Esophagus squamous epithelium (tissue), 5 donors: Measurements from ENCODE around the gene TUBAL3. TPM values are rescaled to one million over a fixed set of nuclear protein-coding genes. Genes with fewer than 3 reads are reported as not detected.

Source experiments
- DNase-seq: peaks from one replicate; lab custom pipeline; 2025; lab: John Stamatoyannopoulos, UW
- H3K27ac ChIP-seq, 4 donors: fragments of 200-600 bp; sonication (generic); one replicate each; pipeline ENCODE4 v1.5.1; 2016 to 2019; ENCODE audit warnings: mild to moderate bottlenecking in 1 of 4
- H3K27me3 ChIP-seq, 4 donors: fragments of 200-600 bp; sonication (generic); 1 replicate in 3 of 4; 2 replicates in 1 of 4; pipeline versions ENCODE4 v1.5.1 to v1.6.0; 2017 to 2021; ENCODE audit warnings: antibody characterized with exemption in 1 of 4
- H3K36me3 ChIP-seq, 3 donors: fragments of 200-600 bp; sonication (generic); one replicate each; pipeline ENCODE4 v1.5.1; 2016 to 2019
- H3K4me1 ChIP-seq, 3 donors: fragments of 200-600 bp; sonication (generic); one replicate each; pipeline ENCODE4 v1.5.1; 2017 to 2019
- H3K4me3 ChIP-seq, 4 donors: fragments of 200-600 bp; sonication (generic); 1 replicate in 3 of 4; 2 replicates in 1 of 4; pipeline ENCODE4 v1.5.1; 2016 to 2019; ENCODE audit warnings: mild to moderate bottlenecking in 2 of 4, moderate library complexity in 1 of 4
- H3K9me3 ChIP-seq, 3 donors: fragments of 200-600 bp; sonication (generic); one replicate each; pipeline ENCODE4 v1.5.1; 2016 to 2019
- CTCF ChIP-seq, 6 experiments: fragments of 450-650 bp in 4 of 6; fragments of 200-600 bp in 2 of 6; sonication (generic) in 2 of 6; IDR thresholded peaks; one replicate each; pipeline ENCODE4 v1.5.1; 2016 to 2019; ENCODE audit warnings: antibody characterized with exemption in 6 of 6, mild to moderate bottlenecking in 4 of 6, moderate library complexity in 4 of 6
- POLR2A ChIP-seq, 4 donors: fragments of 450-650 bp; IDR thresholded peaks; one replicate each; pipeline ENCODE4 v1.6.1; 2017; ENCODE audit warnings: antibody characterized with exemption in 4 of 4, mild to moderate bottlenecking in 4 of 4, moderate library complexity in 3 of 4
- WGBS, 2 donors: methylation state at CpG; one replicate each; pipeline ENCODE4 v1.1.5; 2018; 5-methylcytosine and 5-hydroxymethylcytosine counted together
- intact Hi-C: fragments of 100-400 bp; cut with DNase I; formaldehyde crosslinking; loops from one replicate; pipeline ENCODE4 v1.15.0; 2022
- total RNA-seq, 4 donors: library from RNA; depleted of rRNA; stranded (reverse); fragments of >200 nt; gene quantifications; one replicate each; pipeline ENCODE4 v1.1.0, GENCODE V29; 2016
- donor health status: DM: yes; HTN: yes; CAD: no.

TUBAL3 gene
- total RNA-seq, 4 donors from 2014 or later: 0.19 TPM; not detected in 2

GRCh38 chr10:5406918-5407317 lies 2.3 kb upstream of the TUBAL3 start:
- DNase-seq: no peak
- intact Hi-C loops: no loop called here
- Histone ChIP-seq H3K9me3 (no peaks in the 10 kb centered on the region), H3K27ac (no peak overlapping the region), H3K27me3 (peaks cover 0 to 13% (median 0%) of the 10 kb centered on the region in 4 donors), H3K4me3 (no peak overlapping the region), H3K4me1 (peaks cover 0 to 11% (median 0%) of the 10 kb centered on the region in 3 donors), H3K36me3 (no peaks in the 10 kb centered on the region)
- TF ChIP-seq CTCF (IDR thresholded peaks at IDR 0.05): no peak
- WGBS, 2 donors: 59 to 79% methylated on average over 1 of the region's 1 CpG

GRCh38 chr10:5402798-5403197 lies 1.8 kb downstream of the TUBAL3 start:
- no peak overlapping the region for H3K27ac ChIP-seq
- intact Hi-C loops: no loop called here
- no peaks in the 10 kb centered on the region for H3K9me3 ChIP-seq
- 74 to 84% methylated on average over 3 of the region's 3 CpGs for WGBS, 2 donors
- TF ChIP-seq POLR2A (IDR thresholded peaks at IDR 0.05) (no peak), CTCF (IDR thresholded peaks at IDR 0.05) (no peak)
- H3K27me3 ChIP-seq: peaks cover 0 to 2% (median 0%) of the 10 kb centered on the region in 4 donors
- H3K4me3 ChIP-seq: no peak overlapping the region
- DNase-seq: no peak
- H3K4me1 ChIP-seq: peaks cover 0 to 10% (median 0%) of the 10 kb centered on the region in 3 donors
- no peaks in the 10 kb centered on the region for H3K36me3 ChIP-seq

- H3K4me1 ChIP-seq: peaks cover 0 to 10% (median 0%) of the 10 kb centered on the region in 3 donors
- H3K9me3 ChIP-seq: no peaks in the 10 kb centered on the region
- no peak overlapping the region for H3K27ac ChIP-seq
- 78 to 84% methylated on average over 9 of the region's 9 CpGs for WGBS, 2 donors
- TF ChIP-seq CTCF (IDR thresholded peaks at IDR 0.05) (no peak), POLR2A (IDR thresholded peaks at IDR 0.05) (no peak)
- H3K4me3 ChIP-seq: no peak overlapping the region
- H3K36me3 ChIP-seq: no peaks in the 10 kb centered on the region
- intact Hi-C loops: no loop called here
- no peak for DNase-seq
- peaks cover 0 to 5% (median 0%) of the 10 kb centered on the region in 4 donors for H3K27me3 ChIP-seq
Observed at GRCh38 chr10:5400468-5401240, 4.0 kb downstream of the TUBAL3 start.

- H3K9me3 ChIP-seq: no peaks in the 10 kb centered on the region
Observed at GRCh38 chr10:5399332-5399731, 5.3 kb downstream of the TUBAL3 start.

More at GRCh38 chr10:5399332-5399731, 5.3 kb downstream of the TUBAL3 start:
- no peak overlapping the region for H3K27ac ChIP-seq
- DNase-seq: no peak
- peaks cover 0 to under 1% (median 0%) of the 10 kb centered on the region in 3 donors for H3K4me1 ChIP-seq
- no peaks in the 10 kb centered on the region for H3K36me3 ChIP-seq
- H3K27me3 ChIP-seq: peaks cover 0 to 5% (median 0%) of the 10 kb centered on the region in 4 donors
- no peak for TF ChIP-seq CTCF (IDR thresholded peaks at IDR 0.05)
- no peak for TF ChIP-seq POLR2A (IDR thresholded peaks at IDR 0.05)
- H3K4me3 ChIP-seq: no peak overlapping the region
- intact Hi-C loops: no loop called here
- 78 to 90% methylated on average over 6 of the region's 6 CpGs for WGBS, 2 donors
